NCI-H748 (cell line): ENCODE measurements around the gene GPR22.

Source experiments
- DNase-seq: peaks from one replicate; lab custom pipeline; 2025; ENCODE audit not compliant: unreplicated experiment; lab: John Stamatoyannopoulos, UW

Gene GPR22

GRCh38 chr7:107469929-107470328 is at the start of gene GPR22:
Gene GPR22 (plus strand): TSS chr7:107470057. CDS start chr7:107474061, 4,004 bp downstream.
- DNase-seq, result peak; percentile 41

DNA sequence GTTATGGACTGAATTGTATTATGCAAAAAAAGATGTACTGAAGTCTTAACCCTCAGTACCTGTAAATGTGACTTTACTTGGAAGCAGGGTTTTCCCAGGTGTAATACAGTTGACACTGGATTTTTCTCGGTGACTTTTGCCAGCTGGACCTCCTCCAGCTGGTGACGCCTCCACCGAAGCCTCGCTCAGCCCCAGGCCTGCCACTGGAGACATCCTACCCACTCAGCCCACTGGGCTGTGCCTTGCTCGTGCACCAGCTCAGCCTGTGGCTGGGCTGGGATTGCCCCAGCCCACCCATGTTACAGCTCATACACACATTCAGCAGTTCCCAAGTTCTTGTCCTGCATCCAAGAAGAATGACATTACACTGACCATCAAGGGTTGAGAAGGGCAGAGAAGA is 42.4 kb upstream of the GPR22 start:
- no peak for DNase-seq

- DNase-seq, result no peak
Measured at GRCh38 chr7:107428642-107429041, 41.2 kb upstream of the GPR22 start.

DNA sequence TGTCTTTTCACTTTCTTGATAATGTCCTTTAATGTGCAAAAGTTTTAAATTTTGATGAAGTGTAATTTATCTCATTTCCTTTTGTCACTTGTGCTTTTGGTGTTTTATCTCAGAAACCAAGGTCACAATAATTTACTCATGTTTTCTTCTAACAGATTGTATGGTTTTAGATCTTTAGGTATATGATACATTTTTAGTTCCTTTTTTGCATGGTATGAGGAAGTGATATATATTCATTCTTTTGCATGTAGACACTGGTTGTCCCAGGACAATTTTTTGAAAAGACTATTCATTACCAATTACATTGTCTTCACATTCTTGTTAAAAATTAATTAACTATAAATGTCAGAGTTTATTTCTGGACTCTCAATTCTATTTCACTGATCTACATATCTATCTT is 39.8 kb upstream of the GPR22 start:
- DNase-seq, result no peak

DNA sequence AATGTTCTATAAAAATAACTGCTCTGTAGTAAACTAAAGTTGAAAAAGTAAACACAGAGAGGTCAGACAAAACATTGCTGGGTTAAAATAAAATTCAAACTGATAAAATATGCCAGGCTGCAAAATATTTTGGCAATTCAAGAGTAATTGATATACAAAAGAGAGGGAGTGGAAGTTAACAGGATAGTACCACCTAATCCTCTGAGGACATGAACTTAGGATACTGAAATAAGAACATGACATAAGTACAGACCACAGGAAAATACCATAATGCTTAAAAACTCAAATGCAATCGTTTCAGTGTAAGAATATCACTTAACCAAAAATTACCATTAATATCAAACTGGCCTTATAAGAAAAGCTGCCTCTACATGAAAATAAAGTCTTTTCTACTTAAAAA is 37.6 kb upstream of the GPR22 start:
- DNase-seq, result no peak

GRCh38 chr7:107435749-107436148 is 34.1 kb upstream of the GPR22 start:
- no peak for DNase-seq

GRCh38 chr7:107439025-107439424 is 30.8 kb upstream of the GPR22 start:
- DNase-seq, result no peak

DNA sequence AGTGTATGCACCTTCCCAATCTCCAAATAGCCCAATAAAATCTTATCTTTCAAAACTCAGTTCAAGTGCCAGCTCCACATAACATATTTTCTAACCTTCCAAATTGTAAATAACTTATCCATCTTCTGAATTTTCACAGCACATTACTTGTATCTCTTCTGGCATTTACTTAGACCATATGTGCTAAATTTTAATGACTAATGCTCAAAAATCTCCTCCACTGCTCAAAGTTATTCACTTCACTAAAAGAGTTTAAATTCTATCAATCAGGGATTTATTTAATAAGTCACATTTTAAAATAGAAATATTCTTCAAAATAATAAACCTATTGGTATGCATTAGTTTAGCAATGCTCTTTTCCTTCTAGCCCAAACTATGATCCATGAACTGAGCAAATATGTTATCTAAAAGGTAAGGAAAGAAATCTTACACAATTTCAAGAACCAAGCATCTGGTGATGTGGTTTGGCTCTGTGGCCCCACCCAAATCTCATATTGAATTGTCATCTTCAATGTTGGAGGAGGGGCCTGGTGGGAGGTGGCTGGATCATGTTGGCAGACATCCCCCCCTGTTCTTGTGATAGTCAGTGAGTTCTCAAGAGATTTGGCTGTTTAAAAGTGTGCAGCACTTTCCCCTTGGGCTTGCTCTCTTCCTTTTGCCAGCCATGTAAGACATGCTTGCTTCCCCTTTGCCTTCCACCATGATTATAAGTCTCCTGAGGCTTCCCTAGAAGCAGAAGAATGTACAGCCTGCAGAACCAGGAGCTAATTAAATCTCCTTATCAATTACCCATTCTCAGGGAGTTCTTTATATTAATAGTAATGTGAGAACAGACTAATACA is 28.1 kb upstream of the GPR22 start:
- no peak for DNase-seq

DNA sequence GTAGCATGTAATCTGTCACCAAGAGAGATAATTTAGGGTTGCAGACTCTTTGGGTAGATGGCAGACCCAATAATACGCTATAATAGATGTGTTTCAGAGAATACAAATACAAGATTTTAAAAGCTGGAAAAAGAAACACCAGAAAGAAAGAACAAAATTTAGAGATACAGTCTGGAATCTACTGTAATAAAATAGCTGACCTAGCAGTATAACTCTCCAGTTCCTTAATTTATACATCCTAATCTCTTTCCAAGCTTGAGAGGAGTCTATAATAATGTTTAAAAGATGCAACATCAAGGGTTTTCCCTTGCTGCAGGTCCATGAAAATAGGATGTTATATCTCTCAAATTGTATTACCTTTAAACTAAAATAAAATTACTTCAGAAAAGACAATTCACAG is 27.2 kb upstream of the GPR22 start:
- no peak for DNase-seq

DNA sequence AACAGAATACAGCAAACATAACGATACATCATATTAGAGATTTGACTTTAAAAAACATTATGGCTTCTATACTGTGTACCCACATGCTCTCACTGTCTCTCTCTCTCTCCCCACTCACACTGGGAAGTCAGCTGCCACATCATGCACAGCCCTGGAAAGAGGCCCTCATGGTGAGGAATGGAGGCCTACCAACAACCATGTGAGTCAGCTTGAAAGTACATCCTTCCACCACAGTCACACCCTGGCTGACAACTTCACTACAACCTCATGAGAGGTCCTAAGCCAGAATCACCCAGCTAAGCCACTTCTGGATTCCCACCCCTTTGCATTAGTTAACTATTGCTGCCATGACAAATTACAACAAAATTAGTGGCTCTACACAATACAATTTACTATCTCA is 23.3 kb upstream of the GPR22 start:
- no peak for DNase-seq

GRCh38 chr7:107446988-107447387 is 22.9 kb upstream of the GPR22 start:
- no peak for DNase-seq

- DNase-seq, result no peak
Measured at GRCh38 chr7:107450970-107451369, 18.9 kb upstream of the GPR22 start.

DNA sequence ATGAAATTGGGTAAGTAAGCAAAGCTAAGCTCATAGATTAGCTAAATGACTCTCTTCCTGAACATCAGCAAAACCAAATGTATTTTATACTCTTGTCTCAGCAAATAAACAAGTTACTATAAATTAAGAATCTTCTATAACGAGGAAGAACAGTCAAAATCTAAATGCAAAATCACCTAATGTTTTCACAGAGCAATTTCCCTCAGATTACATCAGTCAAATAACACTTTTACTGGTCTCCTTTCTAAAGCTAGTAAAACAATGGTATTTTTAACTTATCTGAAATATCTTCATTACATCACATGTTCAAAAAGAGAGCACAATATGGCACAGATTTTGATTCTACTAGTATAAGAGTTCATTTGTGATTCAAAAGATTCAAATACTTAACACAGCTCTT is 16.5 kb upstream of the GPR22 start:
- DNase-seq, result no peak

GRCh38 chr7:107461938-107462533 is 7.8 kb upstream of the GPR22 start:
- DNase-seq, result no peak

DNA sequence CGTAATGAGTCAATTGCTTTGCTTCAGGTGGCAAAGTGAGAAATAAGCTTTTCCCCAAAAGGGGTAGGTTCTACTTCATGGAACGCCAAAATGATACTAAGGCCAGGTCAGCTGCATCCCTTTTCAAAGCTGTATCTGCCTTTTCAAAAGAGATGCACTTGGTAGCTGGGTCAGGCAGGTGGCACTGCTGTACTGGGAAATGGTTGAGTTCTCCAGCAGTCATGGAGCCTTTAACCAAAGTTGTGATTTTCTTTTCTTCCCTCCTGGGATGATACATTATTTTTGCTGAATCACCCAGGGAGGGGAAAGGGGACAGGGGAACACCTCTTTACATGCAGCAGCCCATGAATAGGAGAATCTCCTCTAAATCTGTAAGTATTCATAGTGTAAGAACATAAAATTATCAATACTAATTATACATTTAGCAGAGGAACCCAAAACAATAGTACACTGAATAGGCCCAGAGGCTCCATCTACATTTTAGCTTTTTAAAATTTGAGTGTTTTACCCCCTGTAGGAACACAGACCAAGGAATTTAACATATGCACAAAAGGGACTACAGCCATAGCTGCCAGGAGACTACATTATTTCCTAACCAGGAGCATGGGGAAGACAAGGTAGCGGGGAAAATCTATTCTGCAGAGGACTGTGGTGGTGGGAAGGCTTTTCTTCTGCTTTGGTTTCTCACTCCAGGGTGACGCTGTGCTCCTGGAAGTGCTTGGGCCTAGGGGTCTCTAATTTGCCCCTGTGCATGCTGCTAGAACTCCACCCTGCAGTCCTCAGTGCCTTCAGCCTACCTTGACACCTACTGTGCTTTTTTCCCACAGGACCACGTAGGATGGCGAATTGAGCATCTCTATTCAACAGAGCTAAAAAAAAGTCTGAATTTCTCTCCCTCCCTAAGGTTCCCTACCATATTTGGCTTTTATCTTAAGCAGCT is 6.4 kb upstream of the GPR22 start:
- DNase-seq, result peak; percentile 62

DNA sequence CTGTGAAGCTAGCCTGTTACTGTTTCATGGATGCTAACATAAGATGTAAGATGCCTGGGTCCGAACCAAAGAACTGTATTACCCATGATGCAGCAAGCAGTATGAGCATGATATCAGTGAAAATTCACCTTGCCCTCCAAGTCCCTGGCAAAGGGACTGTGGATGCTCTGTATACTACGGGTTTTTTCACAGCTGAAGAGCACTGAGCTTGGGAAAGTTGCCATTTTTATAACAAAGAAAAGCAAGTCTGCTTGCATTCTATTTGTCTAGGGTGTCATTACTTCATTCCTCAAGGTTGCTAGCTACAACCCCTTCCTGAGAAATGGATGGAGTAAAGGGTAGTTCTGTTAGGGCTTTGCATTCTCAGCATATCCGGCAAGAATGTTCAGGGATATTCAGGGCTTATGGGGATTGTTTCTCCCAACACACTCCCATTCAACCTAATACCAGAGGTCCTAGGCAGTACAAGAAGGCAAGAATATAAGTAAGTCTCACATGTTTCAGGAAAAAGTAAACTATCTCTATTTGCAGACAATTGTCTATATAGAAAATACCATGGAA is 5.1 kb upstream of the GPR22 start:
- DNase-seq, result no peak

GRCh38 chr7:107467972-107468371 is 1.9 kb upstream of the GPR22 start:
- DNase-seq, result no peak

GRCh38 chr7:107468824-107469223 is 1.0 kb upstream of the GPR22 start:
- no peak for DNase-seq

DNA sequence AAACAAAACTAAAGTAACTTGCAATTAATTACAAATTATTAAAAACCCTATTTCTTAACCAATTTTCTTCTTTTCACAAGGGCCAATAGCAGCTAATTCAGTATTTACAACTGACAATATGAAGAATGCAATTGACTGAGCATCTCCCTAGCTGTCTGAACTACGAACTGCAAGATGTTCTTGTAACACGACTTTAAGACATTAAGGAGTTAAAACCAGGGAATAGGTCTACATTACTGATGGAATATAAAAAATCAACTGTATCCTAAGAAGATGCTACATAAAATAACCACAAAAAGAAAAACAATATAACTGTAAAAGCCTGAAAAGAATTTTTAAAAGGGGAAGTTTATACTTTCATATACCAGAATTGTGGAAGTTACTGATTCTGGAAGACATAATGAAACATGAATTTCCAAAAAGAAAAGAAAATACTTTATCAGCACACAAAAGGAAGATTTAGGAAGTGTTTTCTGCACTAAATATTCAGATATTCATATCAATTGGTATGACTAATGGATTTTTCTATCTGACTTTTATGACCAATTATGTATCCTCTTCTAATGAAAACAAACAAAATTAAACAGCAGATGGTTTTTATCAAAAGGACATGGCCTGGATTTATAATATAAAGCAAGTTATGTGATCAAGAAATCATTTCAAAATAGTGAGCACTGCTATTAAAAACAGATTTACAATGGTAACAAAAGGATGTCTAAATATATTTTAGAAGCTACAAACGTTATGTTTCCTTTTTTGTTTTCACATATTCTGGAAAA is 1.6 kb downstream of the GPR22 start:
- DNase-seq, result no peak

- DNase-seq, result no peak
Measured at GRCh38 chr7:107472116-107472515, 2.3 kb downstream of the GPR22 start.
